ENCODE measurements around the gene TLE6. TPM values are rescaled to one million over a fixed set of nuclear protein-coding genes. Genes with fewer than 3 reads are reported as not detected.
"Not testable (repeated sequence)": the region's sequence is repeated elsewhere in the genome, so short reads cannot be mapped to it uniquely, and the experiment has no call there.

TLE6 gene
- total RNA-seq, 1 donor from 2014 or later, result 10.6 TPM

DNA sequence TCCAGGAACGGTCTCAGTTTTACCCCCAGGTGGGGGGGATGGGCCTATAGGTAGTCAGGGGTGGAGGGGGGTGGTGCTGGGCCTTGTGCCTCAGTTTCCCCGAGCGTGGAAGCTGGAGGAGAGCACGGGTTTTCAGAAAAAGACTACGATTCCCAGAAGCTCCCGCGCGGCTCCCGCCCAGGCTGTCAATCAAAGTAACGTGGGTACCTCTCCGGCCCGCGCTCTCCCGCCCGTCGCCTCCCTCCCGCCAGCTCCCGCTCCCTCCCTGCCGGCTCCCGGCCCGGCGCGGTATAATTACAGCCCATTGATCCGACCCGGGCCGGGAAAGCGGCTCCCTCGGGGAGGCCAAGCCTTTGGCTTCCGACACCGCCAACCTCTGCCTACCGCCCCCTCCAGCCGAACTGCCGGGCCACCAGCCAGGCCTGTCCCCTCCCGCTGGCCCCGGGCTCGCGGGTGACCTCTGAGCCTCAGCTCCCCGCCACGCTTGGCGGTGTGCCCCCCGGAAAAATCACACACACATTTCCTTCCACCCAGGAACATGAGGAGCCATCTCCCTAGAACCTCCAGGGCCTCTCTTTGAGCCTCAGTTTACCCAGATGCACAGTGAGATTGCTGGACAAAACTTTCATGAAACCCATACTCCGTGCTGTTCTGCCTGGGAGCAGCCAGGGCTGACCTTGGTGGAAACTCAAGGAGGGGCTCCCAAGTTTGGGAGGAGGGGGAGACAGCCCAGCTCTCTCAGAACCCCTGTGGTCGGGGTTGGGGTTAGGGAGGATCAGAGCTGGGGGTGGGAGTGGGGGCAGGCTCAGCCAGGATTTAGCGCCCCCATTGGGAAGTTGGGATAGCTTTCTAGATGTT lies 59.0 kb downstream of the TLE6 start:
- DNase-seq (ENCODE audit: extremely low spot score in 2 of 2), result peak in 1 of 2 donors; percentile 95
- intact Hi-C loops (cut with DNase I), result no loop called here
- H3K36me3 ChIP-seq, result no peaks in the 10 kb centered on the region
- H3K9me3 ChIP-seq, result no peaks in the 10 kb centered on the region
- peaks cover 24% of the 10 kb centered on the region for H3K4me1 ChIP-seq
- H3K27ac ChIP-seq, result peak overlapping the region; percentile 94
- peak overlapping the region; percentile 56 to 73 for H3K4me3 ChIP-seq
- TF ChIP-seq POLR2A (IDR thresholded peaks at IDR 0.05) (no peak), POLR2AphosphoS5 (IDR thresholded peaks at IDR 0.05; ENCODE audit: insufficient read depth in 1 of 2, low read depth in 1 of 2) (peak; percentile 34 to 76), CTCF (IDR thresholded peaks at IDR 0.05) (peak in 1 of 3 experiments; percentile 18)
- no peaks in the 10 kb centered on the region for H3K27me3 ChIP-seq

DNA sequence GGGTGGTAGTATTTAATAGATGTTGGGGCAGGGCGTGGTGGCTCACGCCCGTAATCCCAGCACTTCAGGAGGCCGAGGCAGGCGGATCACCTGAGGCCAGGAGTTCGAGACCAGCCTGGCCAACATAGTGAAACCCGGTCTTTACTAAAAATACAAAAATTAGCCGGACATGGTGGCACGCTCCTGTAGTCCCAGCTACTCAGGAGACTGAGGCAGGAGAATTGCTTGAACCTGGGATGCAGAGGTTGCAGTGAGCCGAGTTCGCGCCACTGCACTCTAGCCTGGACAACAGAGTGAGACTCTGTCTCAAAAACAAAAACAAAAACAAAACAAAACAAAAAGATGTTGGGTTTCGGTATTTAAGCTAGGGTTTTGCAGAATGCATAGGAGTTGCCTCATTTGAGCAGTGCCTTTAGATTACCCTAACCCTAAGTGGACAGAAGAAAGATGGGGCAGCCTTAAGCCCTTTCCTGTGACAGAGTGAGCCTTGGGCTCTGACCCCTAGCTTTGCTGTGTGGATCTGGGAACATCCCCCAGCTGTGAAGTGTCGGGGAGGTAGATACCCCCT lies 59.7 kb downstream of the TLE6 start:
- H3K27me3 ChIP-seq; DNase-seq (ENCODE audit: extremely low spot score in 2 of 2); H3K9me3 ChIP-seq; intact Hi-C loops (cut with DNase I); H3K36me3 ChIP-seq: not testable (repeated sequence)
- Histone ChIP-seq H3K27ac (peak overlapping the region; percentile 94), H3K4me3 (peak overlapping the region; percentile 56 to 73), H3K4me1 (peaks cover 30% of the 10 kb centered on the region)
- TF ChIP-seq CTCF (IDR thresholded peaks at IDR 0.05), result peak in 1 of 3 experiments; percentile 12

GRCh38 chr19:3038214-3038613 lies 60.9 kb downstream of the TLE6 start:
- intact Hi-C loops (cut with DNase I), result no loop called here
- Histone ChIP-seq H3K27me3 (no peaks in the 10 kb centered on the region), H3K4me1 (peaks cover 41% of the 10 kb centered on the region), H3K4me3 (no peak overlapping the region), H3K27ac (no peak overlapping the region), H3K36me3 (no peaks in the 10 kb centered on the region), H3K9me3 (no peaks in the 10 kb centered on the region)
- DNase-seq (ENCODE audit: extremely low spot score in 2 of 2), result no peak
- TF ChIP-seq CTCF (IDR thresholded peaks at IDR 0.05), result no peak
- TF ChIP-seq POLR2A (IDR thresholded peaks at IDR 0.05), result no peak
- no peak for TF ChIP-seq POLR2AphosphoS5 (IDR thresholded peaks at IDR 0.05; ENCODE audit: insufficient read depth in 1 of 2, low read depth in 1 of 2)

GRCh38 chr19:3039125-3039524 lies 61.8 kb downstream of the TLE6 start:
- TF ChIP-seq CTCF (IDR thresholded peaks at IDR 0.05) (no peak), POLR2AphosphoS5 (IDR thresholded peaks at IDR 0.05; ENCODE audit: insufficient read depth in 1 of 2, low read depth in 1 of 2) (no peak), POLR2A (IDR thresholded peaks at IDR 0.05) (no peak)
- H3K4me3 ChIP-seq, result no peak overlapping the region
- intact Hi-C loops (cut with DNase I), result no loop called here
- no peak for DNase-seq (ENCODE audit: extremely low spot score in 2 of 2)
- H3K36me3 ChIP-seq, result no peaks in the 10 kb centered on the region
- peaks cover 39% of the 10 kb centered on the region for H3K4me1 ChIP-seq
- H3K27ac ChIP-seq, result no peak overlapping the region
- no peaks in the 10 kb centered on the region for H3K9me3 ChIP-seq
- H3K27me3 ChIP-seq, result no peaks in the 10 kb centered on the region

DNA sequence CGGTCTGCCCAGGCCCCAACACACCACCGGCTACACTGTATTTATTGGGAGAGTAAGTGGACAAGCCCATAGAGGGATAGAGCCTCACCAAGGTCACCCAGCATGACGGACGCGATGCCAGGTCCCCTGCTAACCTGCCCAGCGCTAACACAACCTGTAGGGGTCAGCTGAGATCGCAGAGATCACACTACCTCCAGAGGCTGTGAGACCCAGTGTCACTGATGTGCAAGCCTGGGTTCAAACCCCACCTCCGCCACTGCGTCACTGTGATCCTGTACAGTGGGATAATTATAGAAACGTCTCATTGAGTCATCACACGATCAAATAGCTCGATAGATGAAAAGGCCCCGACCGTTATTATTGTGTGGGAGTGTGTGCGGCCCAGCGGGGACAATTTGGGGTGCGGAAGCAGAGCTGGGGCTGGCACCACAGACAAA lies 62.3 kb downstream of the TLE6 start:
- no peak overlapping the region for H3K27ac ChIP-seq
- H3K9me3 ChIP-seq, result no peaks in the 10 kb centered on the region
- no peaks in the 10 kb centered on the region for H3K36me3 ChIP-seq
- TF ChIP-seq POLR2A (IDR thresholded peaks at IDR 0.05) (no peak), CTCF (IDR thresholded peaks at IDR 0.05) (no peak), POLR2AphosphoS5 (IDR thresholded peaks at IDR 0.05; ENCODE audit: insufficient read depth in 1 of 2, low read depth in 1 of 2) (no peak)
- no peaks in the 10 kb centered on the region for H3K27me3 ChIP-seq
- no peak overlapping the region for H3K4me3 ChIP-seq
- no peak for DNase-seq (ENCODE audit: extremely low spot score in 2 of 2)
- intact Hi-C loops (cut with DNase I), result loop anchor here (5.0 kb wide), 1 partner anchor 57 kb away; no protein-coding TSS in a partner anchor
- peaks cover 34% of the 10 kb centered on the region for H3K4me1 ChIP-seq

Measured in vagina (tissue), 2 donors.